GM12878 (cell line): ENCODE measurements around the gene ETNK2. TPM values are rescaled to one million over a fixed set of nuclear protein-coding genes. Genes with fewer than 3 reads are reported as not detected.

Source experiments
- BMI1 ChIP-seq: fragments of 450-650 bp; IDR thresholded peaks from 2 replicates; pipeline ENCODE4 v1.6.1; 2016; ENCODE audit warnings: mild to moderate bottlenecking, moderate library complexity, borderline replicate concordance
- BRCA1 ChIP-seq: IDR thresholded peaks from 2 replicates; pipeline ENCODE4 v1.6.1; 2011; ENCODE audit warnings: low read depth, low read length, improper control_type of control experiment
- ETV6 ChIP-seq, 2 experiments: fragments of 450-650 bp in 1 of 2; IDR thresholded peaks in 1 of 2; conservative IDR thresholded peaks in 1 of 2; 2 replicates each; pipeline ENCODE4 v1.6.1; 2014; ENCODE audit warnings: antibody characterized with exemption in 1 of 2, borderline replicate concordance in 1 of 2, low read depth in 1 of 2, mild to moderate bottlenecking in 1 of 2, moderate library complexity in 1 of 2
- MAX ChIP-seq: IDR thresholded peaks from 2 replicates; pipeline ENCODE4 v1.6.1; 2012; ENCODE audit warnings: low read depth, low read length, improper control_type of control experiment
- PRDM15 ChIP-seq: fragments of 450-650 bp; formaldehyde crosslinking; IDR thresholded peaks from 2 replicates; pipeline ENCODE4 v1.4.0; 2020; ENCODE audit warnings: mild to moderate bottlenecking, moderate library complexity
- RAD51 ChIP-seq: fragments of 450-650 bp; IDR thresholded peaks from 2 replicates; pipeline ENCODE4 v1.6.1; 2016; ENCODE audit warnings: moderate library complexity, mild to moderate bottlenecking, inconsistent platforms
- RELA ChIP-seq: fragments of 450-650 bp; IDR thresholded peaks from 2 replicates; pipeline ENCODE4 v1.8.0; 2014; ENCODE audit warnings: borderline replicate concordance; ENCODE audit not compliant: partially characterized antibody
- ZBTB11 ChIP-seq: fragments of 450-650 bp; formaldehyde crosslinking; IDR thresholded peaks from 2 replicates; pipeline ENCODE4 v1.5.0; 2022; ENCODE audit warnings: mild to moderate bottlenecking, missing genetic modification characterization
- polyA plus RNA-seq, 11 experiments: library from polyadenylated mRNA; depleted of rRNA in 4 of 11; unstranded in 6 of 11; stranded (reverse) in 5 of 11; fragments of >200 nt; fragmentation: Nextera tagmentation in 4 of 11; fragmentation: Illumina TruSeq in 1 of 11; extraction: Ambion mirVana in 4 of 11; extraction: Trizol in 1 of 11; gene quantifications; 1 replicate in 1 of 11; 2 replicates in 10 of 11; pipeline versions ENCODE4 v1.2.1 to v1.2.3, GENCODE V29; 2011 to 2016; ENCODE audit warnings: inconsistent platforms in 2 of 11, missing spikeins in 2 of 11, low read depth in 1 of 11
- total RNA-seq, 4 experiments: library from RNA; depleted of rRNA in 3 of 4; stranded (reverse); fragments of >200 nt in 3 of 4; fragmentation: Illumina TruSeq in 1 of 4; extraction: Trizol in 1 of 4; gene quantifications; 2 replicates each; pipeline versions ENCODE4 v1.2.1 to v1.2.3, GENCODE V29; 2013 to 2021

The ETNK2 gene
- total and polyA plus RNA-seq, 10 of the 15 experiments (the other 5 are each of a cell fraction or from before 2014, with no cell fraction given), result 0.14 TPM; not detected in 9

- TF ChIP-seq ZBTB11 (CRISPR knock-in tag) (no peak), MAX (no peak), ETV6 (conservative IDR thresholded peaks at IDR 0.05 in 1 of 2, IDR thresholded peaks at IDR 0.05 in 1 of 2; ENCODE audit: borderline replicate concordance in 1 of 2, low read depth in 1 of 2) (no peak), PRDM15 (no peak), RELA (no peak), BMI1 (no peak), RAD51 (no peak), BRCA1 (no peak)
- TF ChIP-seq, all 136 proteins: peak for 0
Measured at GRCh38 chr1:204177133-204177532, 25.3 kb upstream of the ETNK2 start (continued).
